Trophoblast cell (in vitro differentiated cells and primary cell): ENCODE data around the gene CAV1.

Experiments
- DNase-seq, 2 donors: peaks; one replicate each; pipeline ENCODE4 v3.0.0-alpha.2; 2016
- H2AFZ ChIP-seq: 2 replicates; pipeline ENCODE4 v1.6.1; 2013; ENCODE audit warnings: low read length, moderate library complexity, mild to moderate bottlenecking; ENCODE audit not compliant: insufficient read depth, poor library complexity
- H2AK5ac ChIP-seq: 2 replicates; pipeline ENCODE4 v1.6.1; 2013; ENCODE audit warnings: mild to moderate bottlenecking, low read length
- H2BK120ac ChIP-seq: 2 replicates; pipeline ENCODE4 v1.6.1; 2013; ENCODE audit warnings: low read length, mild to moderate bottlenecking, moderate library complexity; ENCODE audit not compliant: insufficient read depth, poor library complexity
- H2BK12ac ChIP-seq: 2 replicates; pipeline ENCODE4 v1.6.1; 2013; ENCODE audit warnings: mild to moderate bottlenecking, low read length, moderate library complexity
- H2BK5ac ChIP-seq: 2 replicates; pipeline ENCODE4 v1.6.1; 2013; ENCODE audit warnings: low read length, low read depth, moderate library complexity, mild to moderate bottlenecking; ENCODE audit not compliant: poor library complexity
- H3K14ac ChIP-seq: 2 replicates; pipeline ENCODE4 v1.6.1; 2013; ENCODE audit warnings: mild to moderate bottlenecking, low read length
- H3K18ac ChIP-seq: 2 replicates; pipeline ENCODE4 v1.6.1; 2013; ENCODE audit warnings: mild to moderate bottlenecking, low read length
- H3K23ac ChIP-seq: 2 replicates; pipeline ENCODE4 v1.6.1; 2013; ENCODE audit warnings: low read length
- H3K27ac ChIP-seq: 2 replicates; pipeline ENCODE4 v1.5.1; 2013; ENCODE audit warnings: low read depth, mild to moderate bottlenecking, inconsistent platforms, low read length, moderate library complexity
- H3K27me3 ChIP-seq: 2 replicates; pipeline ENCODE4 v1.6.1; 2013; ENCODE audit warnings: inconsistent platforms, mild to moderate bottlenecking, low read length, moderate library complexity; ENCODE audit not compliant: insufficient read depth
- H3K36me3 ChIP-seq, 2 experiments: 1 replicate in 1 of 2; 2 replicates in 1 of 2; pipeline ENCODE4 v1.6.1; 2013; ENCODE audit warnings: low read length in 2 of 2, mild to moderate bottlenecking in 2 of 2, moderate library complexity in 1 of 2; ENCODE audit not compliant: insufficient read depth in 2 of 2, control insufficient read depth in 1 of 2
- H3K4ac ChIP-seq: 2 replicates; pipeline ENCODE4 v1.6.1; 2013; ENCODE audit warnings: low read depth, mild to moderate bottlenecking, low read length, moderate library complexity
- H3K4me1 ChIP-seq, 2 experiments: 1 replicate in 1 of 2; 2 replicates in 1 of 2; pipeline ENCODE4 v1.6.1; 2013; ENCODE audit warnings: low read length in 2 of 2, mild to moderate bottlenecking in 2 of 2, moderate library complexity in 1 of 2; ENCODE audit not compliant: insufficient read depth in 2 of 2, control insufficient read depth in 1 of 2
- H3K4me2 ChIP-seq: 2 replicates; pipeline ENCODE4 v1.6.1; 2013; ENCODE audit warnings: inconsistent platforms, mild to moderate bottlenecking, low read length, moderate library complexity
- H3K4me3 ChIP-seq: 2 replicates; pipeline ENCODE4 v1.5.1; 2013; ENCODE audit warnings: mild to moderate bottlenecking, low read depth, low read length, inconsistent platforms
- H3K79me1 ChIP-seq: one replicate; pipeline ENCODE4 v1.6.1; 2013; ENCODE audit warnings: low read length
- H3K79me2 ChIP-seq: 2 replicates; pipeline ENCODE4 v1.6.1; 2013; ENCODE audit warnings: low read length, mild to moderate bottlenecking; ENCODE audit not compliant: control insufficient read depth, insufficient read depth, poor library complexity
- H3K9ac ChIP-seq: 2 replicates; pipeline ENCODE4 v1.6.1; 2013; ENCODE audit warnings: mild to moderate bottlenecking, low read length
- H3K9me3 ChIP-seq: 2 replicates; pipeline ENCODE4 v1.6.1; 2013; ENCODE audit warnings: low read depth, mild to moderate bottlenecking, control low read depth, inconsistent platforms, low read length; ENCODE audit not compliant: insufficient read depth
- H4K12ac ChIP-seq: 2 replicates; pipeline ENCODE4 v1.6.1; 2013; ENCODE audit warnings: low read depth, mild to moderate bottlenecking, low read length, moderate library complexity
- H4K8ac ChIP-seq: 2 replicates; pipeline ENCODE4 v1.6.1; 2013; ENCODE audit warnings: low read depth, mild to moderate bottlenecking, low read length, moderate library complexity
- H4K91ac ChIP-seq: one replicate; pipeline ENCODE4 v1.6.1; 2013; ENCODE audit warnings: low read depth, mild to moderate bottlenecking, low read length, moderate library complexity
- WGBS: extraction: QIAGEN DNeasy Blood & Tissue Kit; methylation state at CpG from one replicate; pipeline ENCODE4 v1.1.7; 2013; ENCODE audit warnings: missing lambda C conversion rate; ENCODE audit not compliant: insufficient read length, insufficient coverage; ENCODE audit errors: extremely low coverage; 5-methylcytosine and 5-hydroxymethylcytosine counted together

Gene CAV1

DNA sequence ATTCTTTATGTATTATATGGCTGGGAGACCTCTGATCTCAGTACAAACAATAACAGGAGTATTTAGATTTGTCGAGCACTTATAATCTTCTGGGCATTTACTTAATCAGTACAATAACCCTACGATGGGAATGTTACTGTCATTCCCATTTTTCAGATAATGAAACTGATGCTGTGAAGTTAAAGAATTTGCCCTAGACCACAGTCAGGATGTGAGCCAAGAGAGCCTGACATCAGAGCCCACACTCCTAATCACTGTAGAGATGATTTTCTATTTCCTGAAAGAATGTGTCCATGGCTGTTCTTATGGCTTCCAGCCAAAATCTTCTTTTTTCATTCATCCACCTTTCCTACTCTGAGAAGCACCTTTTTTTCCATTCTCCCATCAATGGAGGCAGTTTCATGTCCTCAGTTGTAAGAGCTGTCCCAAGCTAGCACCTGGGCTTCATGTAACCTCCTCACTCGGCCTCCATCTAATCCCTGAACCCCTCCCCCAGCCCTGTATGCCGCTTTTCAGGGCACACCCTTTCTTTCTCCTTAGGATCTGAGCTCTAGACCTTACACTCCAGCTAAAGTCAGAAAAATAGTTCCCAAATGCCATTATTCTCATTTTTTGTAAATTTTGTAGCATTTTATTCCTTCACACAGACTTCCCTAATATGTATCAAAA lies 12.2 kb upstream of the CAV1 start:
- no CpG with 5 or more reads among the region's 4 CpGs for whole genome bisulfite sequencing
- H4K8ac ChIP-seq, result no peak overlapping the region

DNA sequence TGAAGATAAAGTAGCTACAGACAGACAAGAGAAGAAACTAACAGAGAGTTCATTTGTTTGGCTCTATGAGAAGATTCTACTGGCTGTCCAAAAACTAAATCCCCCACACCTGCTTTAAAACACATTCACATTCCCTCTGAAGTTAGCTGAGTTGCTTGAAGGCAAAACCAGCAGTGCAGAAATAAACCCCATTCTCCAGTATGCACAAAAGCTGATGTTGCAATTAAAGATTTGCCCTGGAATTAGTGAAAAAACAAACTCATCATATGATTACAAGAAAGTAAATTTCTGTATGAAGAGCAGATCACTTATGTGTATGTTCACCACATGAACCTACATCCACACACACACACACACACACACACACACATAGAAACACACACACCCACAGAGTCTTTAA lies 9.3 kb upstream of the CAV1 start:
- DNase-seq, result no peak
- Histone ChIP-seq H2BK12ac (no peak overlapping the region), H3K4me2 (no peak overlapping the region), H2AFZ (no peak overlapping the region), H3K23ac (no peak overlapping the region), H4K91ac (no peak overlapping the region), H4K12ac (no peak overlapping the region), H3K4me3 (no peak overlapping the region), H2BK5ac (no peak overlapping the region), H3K9ac (no peak overlapping the region), H3K79me1 (peaks cover 6% of the 10 kb centered on the region), H3K14ac (no peak overlapping the region), H3K4ac (no peak overlapping the region), H3K36me3 (no peaks in the 10 kb centered on the region), H2BK120ac (no peak overlapping the region), H3K27ac (no peak overlapping the region), H3K27me3 (no peaks in the 10 kb centered on the region), H2AK5ac (no peak overlapping the region), H4K8ac (no peak overlapping the region), H3K79me2 (no peaks in the 10 kb centered on the region), H3K18ac (no peak overlapping the region), H3K4me1 (peaks cover 3 to 6% of the 10 kb centered on the region in 2 experiments), H3K9me3 (no peaks in the 10 kb centered on the region)

More for the DNA sequence above, 12.2 kb upstream of the CAV1 start:
- H2AFZ ChIP-seq, result no peak overlapping the region
- no peaks in the 10 kb centered on the region for H3K27me3 ChIP-seq
- no peak overlapping the region for H3K4ac ChIP-seq
- H4K12ac ChIP-seq, result no peak overlapping the region
- H3K9me3 ChIP-seq, result no peaks in the 10 kb centered on the region
- no peak overlapping the region for H3K23ac ChIP-seq
- H2AK5ac ChIP-seq, result peak overlapping the region; percentile 86
- H3K27ac ChIP-seq, result no peak overlapping the region
- H2BK120ac ChIP-seq, result no peak overlapping the region
- no peak overlapping the region for H3K9ac ChIP-seq
- no peak overlapping the region for H2BK5ac ChIP-seq
- no peak overlapping the region for H4K91ac ChIP-seq
- H3K79me2 ChIP-seq, result no peaks in the 10 kb centered on the region
- no peaks in the 10 kb centered on the region for H3K36me3 ChIP-seq
- H3K18ac ChIP-seq, result no peak overlapping the region
- H3K79me1 ChIP-seq, result peaks cover 6% of the 10 kb centered on the region
- no peak overlapping the region for H2BK12ac ChIP-seq
- H3K14ac ChIP-seq, result no peak overlapping the region
- H3K4me3 ChIP-seq, result no peak overlapping the region
- peaks cover 3 to 6% of the 10 kb centered on the region in 2 experiments for H3K4me1 ChIP-seq
- no peak for DNase-seq
- H3K4me2 ChIP-seq, result no peak overlapping the region

DNA sequence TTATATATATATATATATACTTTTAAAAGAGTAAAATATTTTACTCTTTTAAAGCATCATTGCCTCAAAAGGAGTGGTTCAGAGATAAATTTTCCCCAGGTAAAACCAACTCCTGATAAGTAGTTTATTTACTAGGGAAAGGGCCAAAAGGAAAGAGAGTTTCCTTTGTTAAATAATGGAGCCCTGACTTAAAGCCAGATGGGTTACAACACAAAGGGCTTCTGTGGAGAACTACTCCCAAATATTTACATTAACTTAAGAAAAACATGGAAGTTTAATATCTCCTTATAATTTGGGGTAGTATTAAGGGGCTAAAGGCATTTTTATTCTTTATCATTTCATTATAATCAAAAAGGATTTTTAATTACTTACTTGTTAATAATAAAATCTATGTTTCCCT lies 8.5 kb upstream of the CAV1 start:
- Histone ChIP-seq H3K18ac (no peak overlapping the region), H2AFZ (no peak overlapping the region), H2AK5ac (no peak overlapping the region), H2BK12ac (no peak overlapping the region), H3K23ac (no peak overlapping the region), H2BK120ac (no peak overlapping the region), H3K14ac (no peak overlapping the region), H3K36me3 (no peaks in the 10 kb centered on the region), H3K27me3 (no peaks in the 10 kb centered on the region), H2BK5ac (no peak overlapping the region), H3K4me2 (no peak overlapping the region), H3K9ac (no peak overlapping the region), H3K4ac (no peak overlapping the region), H3K79me2 (no peaks in the 10 kb centered on the region), H4K91ac (no peak overlapping the region), H4K12ac (no peak overlapping the region), H4K8ac (no peak overlapping the region), H3K79me1 (peaks cover 6% of the 10 kb centered on the region), H3K4me3 (no peak overlapping the region), H3K4me1 (peaks cover 3 to 6% of the 10 kb centered on the region in 2 experiments), H3K9me3 (no peaks in the 10 kb centered on the region), H3K27ac (no peak overlapping the region)
- no peak for DNase-seq

DNA sequence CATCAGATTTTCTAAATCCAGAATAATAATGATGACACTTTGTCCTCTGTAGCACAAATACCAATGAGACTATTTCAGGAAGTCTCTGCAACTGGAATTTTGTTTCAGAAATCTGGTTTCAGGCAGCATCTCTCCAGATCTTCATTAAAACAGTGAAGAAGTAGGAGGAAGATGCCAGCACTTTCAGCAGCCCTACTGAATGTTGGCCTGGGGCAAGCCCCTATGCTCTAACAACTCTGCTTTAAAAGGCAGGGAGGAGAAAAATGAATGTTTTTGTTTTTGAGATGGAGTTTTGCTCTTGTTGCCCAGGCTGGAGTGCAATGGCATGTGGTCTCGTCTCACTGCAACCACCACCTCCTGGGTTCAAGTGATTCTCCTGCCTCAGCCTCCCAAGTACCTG lies 7.2 kb upstream of the CAV1 start:
- Histone ChIP-seq H3K79me1 (peaks cover 2% of the 10 kb centered on the region), H2BK12ac (no peak overlapping the region), H3K18ac (no peak overlapping the region), H2AFZ (no peak overlapping the region), H4K91ac (no peak overlapping the region), H3K36me3 (no peaks in the 10 kb centered on the region), H3K23ac (no peak overlapping the region), H3K4me1 (no peaks in the 10 kb centered on the region), H3K14ac (no peak overlapping the region), H3K79me2 (no peaks in the 10 kb centered on the region), H3K4me2 (no peak overlapping the region), H2BK5ac (no peak overlapping the region), H3K27ac (no peak overlapping the region), H2BK120ac (no peak overlapping the region), H2AK5ac (no peak overlapping the region), H3K9me3 (no peaks in the 10 kb centered on the region), H3K4ac (no peak overlapping the region), H4K12ac (no peak overlapping the region), H3K4me3 (no peak overlapping the region), H3K9ac (no peak overlapping the region), H4K8ac (no peak overlapping the region), H3K27me3 (no peaks in the 10 kb centered on the region)
- WGBS, result no CpG with 5 or more reads among the region's 1 CpG
- peak; percentile 79 to 88 for DNase-seq
